Testis (tissue), 3 donors: ENCODE results near the gene RPL29. TPM values are rescaled to one million over a fixed set of nuclear protein-coding genes. Genes with fewer than 3 reads are reported as not detected.

ENCODE experiments used
- DNase-seq: peaks from one replicate; pipeline ENCODE4 v3.0.0-alpha.2; 2019
- H3K27ac ChIP-seq, 2 donors: fragments of 200-600 bp; sonication (generic); one replicate each; pipeline ENCODE4 v1.5.1; 2019
- H3K27me3 ChIP-seq: fragments of 200-600 bp; sonication (generic); one replicate; pipeline ENCODE4 v1.5.1; 2019
- H3K36me3 ChIP-seq: fragments of 200-600 bp; sonication (generic); one replicate; pipeline ENCODE4 v1.5.1; 2017; ENCODE audit warnings: low read depth; ENCODE audit errors: missing control alignments
- H3K4me1 ChIP-seq: fragments of 200-600 bp; sonication (generic); one replicate; pipeline ENCODE4 v1.5.1; 2019
- H3K4me3 ChIP-seq, 2 donors: fragments of 200-600 bp; sonication (generic); one replicate each; pipeline ENCODE4 v1.5.1; 2017 to 2019
- H3K9me3 ChIP-seq: fragments of 200-600 bp; sonication (generic); one replicate; pipeline ENCODE4 v1.5.1; 2017
- CTCF ChIP-seq, 3 experiments: fragments of 450-650 bp in 2 of 3; fragments of 200-600 bp in 1 of 3; sonication (generic) in 1 of 3; IDR thresholded peaks; one replicate each; pipeline ENCODE4 v1.5.1; 2016 to 2019; ENCODE audit warnings: antibody characterized with exemption in 3 of 3, mild to moderate bottlenecking in 2 of 3, moderate library complexity in 1 of 3
- POLR2A ChIP-seq: fragments of 450-650 bp; IDR thresholded peaks from one replicate; pipeline ENCODE4 v1.6.1; 2017; ENCODE audit warnings: antibody characterized with exemption, mild to moderate bottlenecking, moderate library complexity
- WGBS, 2 donors: methylation state at CpG; one replicate each; pipeline ENCODE4 v1.1.5; 2018; 5-methylcytosine and 5-hydroxymethylcytosine counted together
- intact Hi-C: fragments of 100-400 bp; cut with DNase I; formaldehyde crosslinking; loops from one replicate; pipeline ENCODE4 v1.15.1; 2023; ENCODE audit warnings: low total_unique reads
- polyA plus RNA-seq: library from polyadenylated mRNA; stranded (reverse); fragments of 350-450 nt; fragmentation: Illumina TruSeq; extraction: RNeasy Lipid Tissue Mini Kit (QIAGEN cat#74804); gene quantifications from one replicate; pipeline ENCODE4 v1.2.3, GENCODE V29; 2014; ENCODE audit warnings: low read depth, low replicate concordance; ENCODE audit not compliant: insufficient read depth
- total RNA-seq, 2 donors: library from RNA; depleted of rRNA; stranded (reverse); fragments of >200 nt; gene quantifications; one replicate each; pipeline ENCODE4 v1.2.3, GENCODE V29; 2016

Gene RPL29
- total and polyA plus RNA-seq, 3 donors from 2014 or later, result 491 to 999 (median 965) TPM

GRCh38 chr3:51966922-51967383, 28.7 kb downstream of the RPL29 start:
- Histone ChIP-seq H3K27me3 (no peaks in the 10 kb centered on the region), H3K4me1 (peaks cover 39% of the 10 kb centered on the region), H3K9me3 (no peaks in the 10 kb centered on the region), H3K4me3 (peak overlapping the region; percentile 60 to 72), H3K36me3 (no peaks in the 10 kb centered on the region), H3K27ac (peak overlapping the region in 1 of 2 donors; percentile 76)
- 7 to 15% methylated on average over 4 to 11 of the region's 33 CpGs for WGBS, 2 donors
- TF ChIP-seq CTCF (IDR thresholded peaks at IDR 0.05) (no peak), POLR2A (no peak)
- intact Hi-C loops, result no loop called here
- no peak for DNase-seq

- H3K4me1 ChIP-seq, result peaks cover 44% of the 10 kb centered on the region
Observed at GRCh38 chr3:51966486-51966885, 29.2 kb downstream of the RPL29 start.

GRCh38 chr3:51966016-51966415, 29.7 kb downstream of the RPL29 start:
- no peaks in the 10 kb centered on the region for H3K36me3 ChIP-seq
- TF ChIP-seq CTCF (IDR thresholded peaks at IDR 0.05) (no peak), POLR2A (no peak)
- H3K27me3 ChIP-seq, result no peaks in the 10 kb centered on the region
- 75 to 80% methylated on average over 2 of the region's 2 CpGs for WGBS, 2 donors
- intact Hi-C loops, result no loop called here
- H3K4me3 ChIP-seq, result no peak overlapping the region
- DNase-seq, result no peak
- no peak overlapping the region for H3K27ac ChIP-seq
- peaks cover 45% of the 10 kb centered on the region for H3K4me1 ChIP-seq
- H3K9me3 ChIP-seq, result no peaks in the 10 kb centered on the region

More at GRCh38 chr3:51966486-51966885, 29.2 kb downstream of the RPL29 start:
- Histone ChIP-seq H3K36me3 (no peaks in the 10 kb centered on the region), H3K9me3 (no peaks in the 10 kb centered on the region), H3K27ac (peak overlapping the region in 1 of 2 donors; percentile 76), H3K4me3 (peak overlapping the region; percentile 60 to 72), H3K27me3 (no peaks in the 10 kb centered on the region)
- no peak for DNase-seq
- 64 to 77% methylated on average over 3 to 5 of the region's 5 CpGs for WGBS, 2 donors
- intact Hi-C loops, result no loop called here
- TF ChIP-seq POLR2A (no peak), CTCF (IDR thresholded peaks at IDR 0.05) (no peak)

GRCh38 chr3:51964521-51964920, 31.2 kb downstream of the RPL29 start:
- Histone ChIP-seq H3K36me3 (no peaks in the 10 kb centered on the region), H3K4me3 (no peak overlapping the region), H3K9me3 (no peaks in the 10 kb centered on the region), H3K27me3 (no peaks in the 10 kb centered on the region), H3K27ac (no peak overlapping the region), H3K4me1 (peaks cover 45% of the 10 kb centered on the region)
- no peak for DNase-seq
- 85 to 100% methylated on average over 2 to 4 of the region's 4 CpGs for WGBS, 2 donors
- intact Hi-C loops, result no loop called here
- TF ChIP-seq POLR2A (no peak), CTCF (IDR thresholded peaks at IDR 0.05) (no peak)

- no peak for DNase-seq
- TF ChIP-seq POLR2A, result no peak
- TF ChIP-seq CTCF (IDR thresholded peaks at IDR 0.05), result no peak
- no peaks in the 10 kb centered on the region for H3K36me3 ChIP-seq
- peak overlapping the region in 1 of 2 donors; percentile 54 for H3K27ac ChIP-seq
- intact Hi-C loops, result no loop called here
- H3K9me3 ChIP-seq, result no peaks in the 10 kb centered on the region
- no peak overlapping the region for H3K4me3 ChIP-seq
- WGBS, 2 donors, result 58 to 60% methylated on average over 4 to 12 of the region's 12 CpGs
- H3K4me1 ChIP-seq, result peaks cover 45% of the 10 kb centered on the region
- H3K27me3 ChIP-seq, result no peaks in the 10 kb centered on the region
Observed at GRCh38 chr3:51963951-51964451, 31.7 kb downstream of the RPL29 start.
